Activated CD4-positive, alpha-beta T cell treated with anti-CD3 and anti-CD28 coated beads, Interleukin-2, amount 10 ng/mL, durations not matched to agents 24 days and 14 days (primary cell): ENCODE measurements around the gene SNCG. TPM values are rescaled to one million over a fixed set of nuclear protein-coding genes. Genes with fewer than 3 reads are reported as not detected.
A peak's percentile ranks its signal among the peaks of the same experiment; 100 is the strongest.
"Not testable (repeated sequence)": the region's sequence is repeated elsewhere in the genome, so short reads cannot be mapped to it uniquely, and the experiment has no call there.

Source experiments
- DNase-seq: peaks from one replicate; pipeline ENCODE4 v3.0.0; 2022
- H3K27ac Mint-ChIP-seq: one replicate; pipeline ENCODE4 v1.8.0; 2022; ENCODE audit warnings: mild to moderate bottlenecking, mixed read lengths
- H3K27me3 Mint-ChIP-seq: one replicate; pipeline ENCODE4 v1.8.0; 2022; ENCODE audit warnings: mixed read lengths
- H3K36me3 Mint-ChIP-seq: one replicate; pipeline ENCODE4 v1.8.0; 2022; ENCODE audit warnings: low read depth, mild to moderate bottlenecking, mixed read lengths
- H3K4me1 Mint-ChIP-seq: one replicate; pipeline ENCODE4 v1.8.0; 2021; ENCODE audit warnings: mixed read lengths
- H3K4me3 Mint-ChIP-seq: one replicate; pipeline ENCODE4 v1.8.0; 2022; ENCODE audit warnings: mild to moderate bottlenecking, moderate library complexity, mixed read lengths
- H3K9me3 Mint-ChIP-seq: one replicate; pipeline ENCODE4 v1.8.0; 2021; ENCODE audit warnings: mixed read lengths
- intact Hi-C: fragments of 100-400 bp; cut with micrococcal nuclease; formaldehyde crosslinking; loops from one replicate; pipeline ENCODE4 v1.15.1; 2023
- total RNA-seq: library from RNA; stranded (reverse); gene quantifications from 2 replicates; pipeline ENCODE4 v1.2.3, GENCODE V29; 2022

The SNCG gene
- total RNA-seq, 1 donor from 2014 or later = 0.44 TPM

GRCh38 chr10:86952106-86952505 is 6.3 kb upstream of the SNCG start:
- no peak for DNase-seq
- H3K4me3 Mint-ChIP-seq = no peak overlapping the region
- peaks cover 4% of the 10 kb centered on the region for H3K27me3 Mint-ChIP-seq
- peaks cover 11% of the 10 kb centered on the region for H3K9me3 Mint-ChIP-seq
- H3K4me1 Mint-ChIP-seq = peaks cover 5% of the 10 kb centered on the region
- peaks cover 3% of the 10 kb centered on the region for H3K36me3 Mint-ChIP-seq
- H3K27ac Mint-ChIP-seq = no peak overlapping the region
- intact Hi-C loops = no loop called here

GRCh38 chr10:86952697-86953096 is 5.7 kb upstream of the SNCG start:
- H3K9me3 Mint-ChIP-seq = peaks cover 11% of the 10 kb centered on the region
- H3K27me3 Mint-ChIP-seq, DNase-seq, H3K36me3 Mint-ChIP-seq, H3K4me3 Mint-ChIP-seq, intact Hi-C loops, H3K27ac Mint-ChIP-seq, H3K4me1 Mint-ChIP-seq: not testable (repeated sequence)

- Mint-ChIP-seq H3K4me1 (peaks cover 5% of the 10 kb centered on the region), H3K27me3 (peaks cover 1% of the 10 kb centered on the region), H3K4me3 (no peak overlapping the region), H3K36me3 (peaks cover 3% of the 10 kb centered on the region), H3K9me3 (peaks cover 11% of the 10 kb centered on the region), H3K27ac (no peak overlapping the region)
- intact Hi-C loops = no loop called here
- DNase-seq = no peak
Measured at GRCh38 chr10:86953747-86954680, 4.4 kb upstream of the SNCG start.

GRCh38 chr10:86954681-86955500 is 3.5 kb upstream of the SNCG start:
- Mint-ChIP-seq H3K4me1 (peaks cover 5% of the 10 kb centered on the region), H3K27ac (no peak overlapping the region), H3K36me3 (peaks cover 3% of the 10 kb centered on the region), H3K9me3 (peaks cover 11% of the 10 kb centered on the region), H3K27me3 (peaks cover 1% of the 10 kb centered on the region), H3K4me3 (no peak overlapping the region)
- intact Hi-C loops = no loop called here
- DNase-seq = no peak

- H3K9me3 Mint-ChIP-seq = peaks cover 11% of the 10 kb centered on the region
- no peak for DNase-seq
- intact Hi-C loops = no loop called here
- no peak overlapping the region for H3K4me3 Mint-ChIP-seq
- peaks cover 1% of the 10 kb centered on the region for H3K27me3 Mint-ChIP-seq
- peaks cover 2% of the 10 kb centered on the region for H3K4me1 Mint-ChIP-seq
- no peak overlapping the region for H3K27ac Mint-ChIP-seq
- peaks cover 3% of the 10 kb centered on the region for H3K36me3 Mint-ChIP-seq
Measured at GRCh38 chr10:86955501-86956194, 2.8 kb upstream of the SNCG start.

- no peak for DNase-seq
- intact Hi-C loops = no loop called here
- no peak overlapping the region for H3K4me3 Mint-ChIP-seq
- H3K4me1 Mint-ChIP-seq = peaks cover 2% of the 10 kb centered on the region
- H3K9me3 Mint-ChIP-seq = peaks cover 11% of the 10 kb centered on the region
- no peak overlapping the region for H3K27ac Mint-ChIP-seq
- peaks cover 3% of the 10 kb centered on the region for H3K36me3 Mint-ChIP-seq
- H3K27me3 Mint-ChIP-seq = peaks cover 1% of the 10 kb centered on the region
Measured at GRCh38 chr10:86956195-86956847, 2.1 kb upstream of the SNCG start.

GRCh38 chr10:86956848-86957448 is 1.5 kb upstream of the SNCG start:
- no peak overlapping the region for H3K27ac Mint-ChIP-seq
- DNase-seq = no peak
- peaks cover 1% of the 10 kb centered on the region for H3K27me3 Mint-ChIP-seq
- H3K36me3 Mint-ChIP-seq = peaks cover 1% of the 10 kb centered on the region
- H3K4me1 Mint-ChIP-seq = peaks cover 2% of the 10 kb centered on the region
- intact Hi-C loops = no loop called here
- H3K4me3 Mint-ChIP-seq = no peak overlapping the region
- H3K9me3 Mint-ChIP-seq = peaks cover 7% of the 10 kb centered on the region

GRCh38 chr10:86957471-86958115 is 806 bp upstream of the SNCG start, which contains the start of gene MMRN2:
Gene MMRN2, minus strand, starts transcription at chr10:86957615. Its CDS starts 74 bp downstream, at chr10:86957541.
- H3K27me3 Mint-ChIP-seq = peaks cover 1% of the 10 kb centered on the region
- H3K4me3 Mint-ChIP-seq = no peak within 1 kb of the TSS
- no peak for DNase-seq
- H3K27ac Mint-ChIP-seq = no peak within 1 kb of the TSS
- peaks cover 2% of the 10 kb centered on the region for H3K4me1 Mint-ChIP-seq
- intact Hi-C loops = no loop called here
- H3K36me3 Mint-ChIP-seq = no peaks in the 10 kb centered on the region
- peaks cover under 1% of the 10 kb centered on the region for H3K9me3 Mint-ChIP-seq

- Mint-ChIP-seq H3K27ac (no peak overlapping the region), H3K4me3 (no peak overlapping the region), H3K9me3 (no peaks in the 10 kb centered on the region), H3K4me1 (peaks cover 2% of the 10 kb centered on the region), H3K36me3 (no peaks in the 10 kb centered on the region), H3K27me3 (peaks cover 1% of the 10 kb centered on the region)
- intact Hi-C loops = no loop called here
- no peak for DNase-seq
Measured at GRCh38 chr10:86958901-86959736, 720 bp downstream of the SNCG start.

- no peak for DNase-seq
- Mint-ChIP-seq H3K4me1 (peaks cover 2% of the 10 kb centered on the region), H3K27me3 (peaks cover 1% of the 10 kb centered on the region), H3K4me3 (no peak overlapping the region), H3K9me3 (no peaks in the 10 kb centered on the region), H3K36me3 (no peaks in the 10 kb centered on the region), H3K27ac (no peak overlapping the region)
- intact Hi-C loops = loop anchor here (2.0 kb wide), 1 partner anchor 271 kb away; no protein-coding TSS in a partner anchor
Measured at GRCh38 chr10:86959737-86960002, 1.3 kb downstream of the SNCG start.

GRCh38 chr10:86960003-86960862 is 1.8 kb downstream of the SNCG start:
- H3K27me3 Mint-ChIP-seq = peaks cover 1% of the 10 kb centered on the region
- no peak overlapping the region for H3K4me3 Mint-ChIP-seq
- DNase-seq = peak; percentile 82
- no peaks in the 10 kb centered on the region for H3K9me3 Mint-ChIP-seq
- H3K36me3 Mint-ChIP-seq = no peaks in the 10 kb centered on the region
- H3K4me1 Mint-ChIP-seq = peaks cover 2% of the 10 kb centered on the region
- intact Hi-C loops = loop anchor here (2.0 kb wide), 1 partner anchor 271 kb away; no protein-coding TSS in a partner anchor
- H3K27ac Mint-ChIP-seq = no peak overlapping the region
